HS-27A (cell line): Measurements from ENCODE around the gene CRB3.

Source experiments
- DNase-seq: peaks from one replicate; pipeline ENCODE4 v3.0.0-alpha.2; 2012; ENCODE audit warnings: low read depth, missing footprints

The CRB3 gene

DNA sequence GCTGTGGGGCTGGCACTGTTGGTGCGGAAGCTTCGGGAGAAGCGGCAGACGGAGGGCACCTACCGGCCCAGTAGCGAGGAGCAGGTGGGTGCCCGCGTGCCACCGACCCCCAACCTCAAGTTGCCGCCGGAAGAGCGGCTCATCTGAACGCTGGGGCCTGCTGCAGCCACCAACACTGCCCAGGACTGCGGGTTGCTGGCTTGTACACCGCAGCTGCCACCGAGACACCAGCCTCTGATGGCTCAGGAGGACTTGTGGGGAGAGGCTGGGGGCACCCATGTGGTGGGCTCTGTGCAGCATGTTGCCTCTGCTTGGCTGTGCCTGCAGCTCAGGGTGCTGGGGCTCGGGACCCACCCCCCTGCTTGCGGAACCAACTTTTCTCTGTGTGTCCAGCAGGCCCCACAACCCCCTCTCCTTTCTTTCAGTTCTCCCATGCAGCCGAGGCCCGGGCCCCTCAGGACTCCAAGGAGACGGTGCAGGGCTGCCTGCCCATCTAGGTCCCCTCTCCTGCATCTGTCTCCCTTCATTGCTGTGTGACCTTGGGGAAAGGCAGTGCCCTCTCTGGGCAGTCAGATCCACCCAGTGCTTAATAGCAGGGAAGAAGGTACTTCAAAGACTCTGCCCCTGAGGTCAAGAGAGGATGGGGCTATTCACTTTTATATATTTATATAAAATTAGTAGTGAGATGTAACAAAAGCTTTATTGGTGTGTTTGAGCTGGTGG is 2.6 kb downstream of the CRB3 start:
- DNase-seq, result no peak

DNA sequence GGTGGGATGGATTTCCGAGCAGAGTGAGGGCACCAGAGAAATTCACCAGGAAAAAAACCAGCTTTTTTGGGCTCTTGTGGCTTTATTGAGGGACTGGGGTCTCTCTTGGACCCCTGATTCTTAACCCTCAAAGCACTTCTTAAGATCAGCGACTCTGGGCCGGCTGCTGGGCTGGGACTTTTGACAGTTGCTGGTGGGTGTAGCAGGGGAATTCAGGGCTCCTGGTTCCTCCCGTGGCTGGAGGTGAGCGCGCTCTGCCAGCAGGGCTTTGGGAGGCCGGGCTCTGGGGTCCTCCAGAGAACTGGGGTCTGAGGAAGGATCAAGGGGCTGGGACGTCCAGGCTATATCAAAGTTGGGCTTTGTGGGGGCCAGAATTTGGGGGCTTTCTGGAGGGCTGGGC is 3.3 kb downstream of the CRB3 start:
- DNase-seq, result no peak

DNA sequence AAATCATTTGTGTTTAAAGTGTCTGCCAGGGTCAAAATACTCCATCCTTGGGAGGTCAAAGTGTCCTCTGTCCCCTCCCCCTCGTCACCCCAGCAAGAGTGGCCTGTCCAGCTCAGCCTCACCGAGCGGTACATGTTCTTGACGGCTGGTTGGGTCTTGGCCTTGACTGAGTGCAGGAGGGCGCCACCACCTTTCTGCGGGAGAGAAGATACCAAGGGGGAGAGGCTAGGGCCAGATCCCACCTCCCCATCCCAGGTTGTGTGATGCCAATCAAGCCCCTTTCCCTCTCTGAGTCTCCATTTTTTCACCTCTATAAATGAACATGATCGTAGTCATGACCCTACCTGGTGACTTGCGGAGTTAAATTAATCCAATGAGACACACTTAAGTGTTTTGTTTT is 6.1 kb downstream of the CRB3 start:
- no peak for DNase-seq

DNA sequence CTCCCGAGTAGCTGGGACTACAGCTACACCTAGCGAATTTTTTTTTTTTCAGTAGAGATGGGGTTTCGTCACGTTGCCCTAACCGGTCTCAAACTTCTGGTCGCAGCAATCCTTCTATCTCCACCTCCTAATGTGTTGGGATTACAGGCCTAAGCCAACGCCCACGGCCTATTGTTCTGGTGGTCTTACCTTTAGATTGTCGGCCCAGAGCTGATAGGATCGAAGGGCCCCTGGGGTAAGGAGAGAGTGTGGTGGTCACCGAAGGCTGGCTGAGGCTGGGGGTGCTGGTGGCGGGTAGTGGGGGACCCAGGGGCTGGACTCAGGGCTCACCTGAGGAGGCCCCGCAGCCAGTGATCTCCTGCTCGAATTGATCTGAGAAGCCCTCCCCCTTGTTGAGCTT is 7.0 kb downstream of the CRB3 start:
- no peak for DNase-seq

DNA sequence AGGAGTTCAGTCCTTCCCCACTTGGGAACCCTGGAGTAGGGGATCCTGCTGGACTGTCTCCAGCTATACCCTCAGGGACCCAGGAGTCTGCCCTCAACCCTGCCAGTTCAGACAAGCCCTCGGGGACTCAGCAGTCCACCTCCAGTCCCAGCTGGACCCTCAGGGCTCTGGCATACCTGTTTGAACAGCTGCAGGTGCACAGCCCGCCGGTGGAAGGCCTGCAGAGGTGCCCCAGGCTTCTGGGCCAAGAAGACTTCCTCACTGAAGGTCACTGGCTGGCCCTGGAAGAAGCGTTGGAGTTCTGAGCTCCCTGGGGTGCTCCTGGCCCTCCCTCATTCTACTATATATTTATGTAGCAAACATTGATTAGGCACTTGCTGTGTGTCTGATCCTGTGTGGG is 8.6 kb downstream of the CRB3 start:
- DNase-seq, result no peak

DNA sequence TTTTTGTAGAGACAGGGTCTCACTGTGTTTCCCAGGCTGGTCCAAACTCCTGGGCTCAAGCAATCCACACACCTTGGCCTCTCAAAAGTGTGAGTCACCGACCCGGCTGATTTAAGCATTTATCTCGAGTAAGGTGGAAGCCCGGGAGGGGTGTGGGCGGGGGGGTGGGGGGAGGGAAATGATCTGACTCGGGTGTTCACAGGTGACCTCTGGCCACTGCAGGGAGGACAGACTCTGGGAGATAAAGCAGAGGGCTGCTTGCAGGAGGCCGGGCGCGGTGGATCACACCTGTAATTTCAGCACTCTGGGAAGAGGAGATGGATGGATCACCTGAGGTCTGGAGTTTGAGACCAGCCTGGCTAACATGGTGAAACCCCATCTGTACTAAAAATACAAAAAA is 9.6 kb downstream of the CRB3 start:
- no peak for DNase-seq

DNA sequence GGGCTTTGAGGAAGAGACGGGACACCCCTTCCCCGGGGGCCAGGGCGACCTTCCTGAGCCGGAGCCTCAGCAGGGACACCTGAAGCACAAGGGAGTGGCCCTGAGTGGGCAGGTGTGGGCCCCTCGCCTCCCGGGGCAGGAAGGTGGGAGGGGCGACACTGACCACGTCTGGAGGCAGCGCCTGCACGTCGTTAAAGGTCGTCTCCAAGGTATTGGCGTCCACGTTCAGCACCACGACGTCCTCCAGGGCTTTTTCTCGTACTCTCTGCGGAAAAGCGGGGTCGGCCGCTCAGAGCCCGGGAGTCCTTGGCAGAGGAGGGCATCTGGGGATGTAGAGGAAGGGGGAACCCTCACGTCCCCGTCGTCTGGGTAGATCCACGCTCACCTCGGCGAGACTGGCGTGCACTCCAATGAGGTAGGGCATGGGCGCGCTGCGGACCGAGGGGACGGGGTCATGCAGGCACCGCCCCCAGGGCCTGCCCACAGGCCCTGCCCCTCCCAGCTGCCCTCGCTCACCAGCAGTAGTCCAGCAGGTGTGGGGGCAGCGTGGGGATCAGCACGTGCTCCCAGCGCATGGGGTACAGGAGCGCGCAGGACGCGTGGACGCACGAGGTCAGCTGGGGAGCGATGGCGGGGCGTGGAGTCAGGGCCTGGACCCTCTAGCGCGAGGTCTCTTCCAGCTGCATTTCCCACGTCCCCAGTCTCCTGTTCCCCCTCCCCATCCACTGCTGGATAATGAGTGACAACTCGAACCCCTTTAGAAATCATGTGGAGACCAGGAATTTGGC is 11.4 kb downstream of the CRB3 start:
- no peak for DNase-seq

DNA sequence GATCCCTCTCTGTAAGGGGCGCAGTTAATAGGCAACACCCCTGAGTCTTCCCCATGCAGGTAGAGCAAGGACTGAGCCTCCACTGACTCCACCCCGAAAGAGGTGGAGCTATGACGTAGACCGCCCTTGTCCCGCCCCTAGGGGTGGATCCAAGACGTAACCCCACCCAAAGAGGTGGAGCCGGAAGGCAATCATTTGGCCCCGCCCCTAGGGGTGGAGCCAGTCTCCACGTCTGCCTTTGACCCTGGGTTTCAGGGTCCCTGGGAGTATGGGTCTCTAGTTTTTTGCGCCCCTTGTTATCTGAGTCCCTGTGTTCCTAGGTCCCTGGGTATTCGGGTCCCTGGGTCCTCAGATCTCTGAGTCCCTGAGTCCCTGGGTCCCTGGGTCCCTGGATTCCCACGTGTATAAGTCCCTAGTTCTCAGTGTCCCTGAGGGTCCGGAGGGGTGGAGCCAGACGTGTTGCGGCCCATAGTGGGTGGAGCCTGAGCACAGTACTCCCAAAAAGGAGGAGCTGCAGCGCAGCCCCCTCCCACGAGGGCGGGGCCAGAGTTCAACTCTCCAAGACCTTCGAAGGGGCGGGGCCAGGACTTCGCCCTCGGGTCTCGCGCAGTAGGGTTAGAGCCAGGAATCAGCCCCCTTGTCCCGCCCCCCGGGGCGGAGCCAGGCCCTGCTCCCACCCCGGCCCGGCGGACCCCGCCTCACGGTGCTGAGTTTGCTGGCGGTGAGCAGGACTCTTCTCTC is 12.3 kb downstream of the CRB3 start:
- DNase-seq, result no peak

DNA sequence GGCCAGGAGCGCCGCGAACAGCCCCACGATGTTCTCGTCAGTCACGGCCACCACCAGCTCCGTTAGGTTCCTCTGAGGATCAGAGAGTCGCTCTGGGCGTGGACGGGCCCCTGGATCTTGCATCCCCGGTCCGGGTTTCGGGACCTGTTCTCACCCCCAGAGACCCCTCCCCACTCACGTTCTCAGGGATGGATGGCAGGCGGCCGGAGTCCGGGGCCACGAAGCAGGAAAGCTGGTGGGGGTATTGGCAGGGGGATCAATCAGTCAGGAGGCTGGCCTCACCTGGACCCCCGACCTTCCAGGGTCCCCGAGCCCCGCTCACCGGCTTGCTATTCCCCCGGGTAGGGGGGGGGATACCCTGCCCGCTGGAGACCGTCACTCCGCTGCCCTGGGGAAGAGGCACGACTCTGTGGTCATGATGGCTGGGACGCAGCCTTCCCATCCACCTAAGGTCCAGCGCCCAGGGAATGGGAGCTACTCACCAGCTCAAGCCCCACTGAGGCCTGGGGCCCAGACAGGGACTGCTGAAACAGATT is 12.9 kb downstream of the CRB3 start:
- no peak for DNase-seq

DNA sequence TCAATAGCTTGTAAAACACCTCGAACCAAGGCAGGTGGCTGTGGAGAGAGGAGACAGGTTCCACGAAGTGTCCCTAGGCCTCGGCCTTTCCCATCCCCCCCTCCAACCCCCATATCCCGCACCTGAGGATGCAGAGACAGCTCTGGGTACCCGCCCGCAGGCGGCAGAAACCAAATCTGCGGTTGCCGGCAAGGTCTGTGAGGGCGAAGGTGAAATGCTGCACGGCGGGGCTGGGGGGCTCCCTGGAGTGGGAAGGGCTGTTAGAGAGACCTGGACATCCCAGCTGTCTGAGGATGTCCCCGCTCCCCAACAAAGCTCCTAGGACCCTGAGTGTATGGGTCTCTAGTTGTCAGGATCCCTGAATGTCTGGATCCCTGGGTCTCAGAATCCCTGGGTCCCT is 14.7 kb downstream of the CRB3 start:
- DNase-seq, result no peak

DNA sequence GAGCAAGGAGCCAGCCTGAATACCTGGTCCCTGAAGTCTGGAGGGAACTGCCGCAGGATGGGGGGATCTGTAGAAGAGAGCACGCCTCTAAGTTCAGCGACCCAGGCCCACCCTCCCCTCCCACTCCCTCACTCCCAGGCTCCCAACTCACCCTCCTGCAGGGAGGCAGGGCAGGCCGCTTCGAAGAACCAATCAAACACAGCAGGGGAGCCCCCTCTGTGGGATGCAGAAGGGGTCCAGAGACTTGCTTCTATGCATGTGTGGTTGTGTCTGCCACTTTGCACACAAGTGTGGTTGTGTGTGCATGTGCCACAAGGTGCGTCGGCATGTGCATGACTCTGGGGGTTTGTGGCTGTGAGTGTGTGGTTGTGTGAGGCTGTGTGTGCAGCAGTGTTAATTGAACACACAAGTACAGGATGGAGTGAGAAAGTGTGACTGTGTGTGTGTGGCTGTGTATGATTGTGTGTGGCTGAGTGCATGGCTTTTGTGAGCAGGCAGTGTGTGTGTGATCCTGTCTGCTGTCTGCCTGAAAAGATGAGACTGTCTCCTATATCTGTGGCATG is 15.8 kb downstream of the CRB3 start:
- DNase-seq, result no peak

DNA sequence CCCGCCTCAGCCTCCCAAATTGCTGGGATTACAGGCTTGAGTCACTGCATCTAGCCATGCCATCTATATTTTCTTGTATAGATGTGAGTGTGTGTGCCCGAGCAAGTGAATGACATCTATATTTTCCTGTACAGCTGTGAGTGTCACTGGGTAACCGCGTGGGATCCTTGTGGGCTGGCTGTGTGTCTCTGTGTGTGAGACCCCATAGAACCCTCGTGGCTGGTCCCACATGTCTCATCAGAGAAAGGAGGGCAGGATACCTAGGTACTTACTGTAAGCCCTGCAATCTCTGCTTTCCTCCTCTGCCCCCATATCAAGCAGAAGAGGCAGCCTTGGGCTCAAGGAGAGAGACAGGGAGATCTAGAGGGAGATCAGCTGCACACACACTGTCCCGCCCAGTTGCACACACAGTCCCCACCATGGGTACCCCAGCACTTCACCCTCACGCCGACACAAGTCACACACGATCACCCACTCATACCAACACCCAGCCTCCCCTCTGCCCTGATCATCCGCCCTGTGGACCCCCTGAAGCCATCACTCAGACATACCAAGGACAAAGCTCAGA is 16.9 kb downstream of the CRB3 start:
- DNase-seq, result no peak

DNA sequence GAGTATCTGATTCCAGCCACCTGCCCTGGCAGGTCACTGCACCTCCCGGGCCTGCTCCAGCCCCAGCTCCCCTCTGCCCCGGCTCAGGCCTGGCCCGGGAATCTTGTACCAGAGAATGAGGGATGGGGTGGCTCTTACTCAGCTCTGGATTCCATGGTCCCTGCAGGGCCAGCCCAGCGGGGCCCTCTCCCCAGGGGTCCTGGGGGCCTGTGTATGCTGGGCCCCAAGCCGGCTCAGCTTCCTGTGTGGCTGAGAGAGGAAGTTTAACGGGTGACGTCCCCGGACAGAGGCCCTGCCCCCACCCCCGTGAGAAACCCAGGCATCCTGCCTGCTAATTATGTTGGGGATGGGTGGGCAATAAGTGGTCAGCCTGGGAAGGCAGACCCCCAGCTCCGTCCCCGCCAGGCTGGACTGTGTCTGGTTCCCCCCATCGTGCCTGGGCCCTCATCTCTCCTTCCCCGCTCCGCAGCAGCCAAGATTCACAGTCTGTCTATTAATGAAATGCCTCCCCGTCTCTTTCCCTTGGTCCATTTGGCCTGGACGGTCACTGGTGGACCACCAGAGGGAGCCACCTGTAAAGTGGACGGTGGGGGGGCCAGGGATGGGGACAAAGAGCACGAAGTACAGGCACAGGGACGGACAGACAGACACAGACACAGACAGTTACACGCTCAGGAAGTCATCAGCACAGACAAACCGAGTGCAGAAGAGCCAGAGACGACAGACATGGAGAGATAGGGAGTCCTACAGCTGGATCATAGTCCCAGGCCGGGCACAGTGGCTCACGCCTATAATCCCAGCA is 17.7 kb downstream of the CRB3 start, which contains the start of gene DENND1C:
Gene DENND1C (minus strand): TSS at position 247 of the 802 bp plus-strand sequence. CDS start 92 bp downstream, at position 155.
- DNase-seq, result no peak

DNA sequence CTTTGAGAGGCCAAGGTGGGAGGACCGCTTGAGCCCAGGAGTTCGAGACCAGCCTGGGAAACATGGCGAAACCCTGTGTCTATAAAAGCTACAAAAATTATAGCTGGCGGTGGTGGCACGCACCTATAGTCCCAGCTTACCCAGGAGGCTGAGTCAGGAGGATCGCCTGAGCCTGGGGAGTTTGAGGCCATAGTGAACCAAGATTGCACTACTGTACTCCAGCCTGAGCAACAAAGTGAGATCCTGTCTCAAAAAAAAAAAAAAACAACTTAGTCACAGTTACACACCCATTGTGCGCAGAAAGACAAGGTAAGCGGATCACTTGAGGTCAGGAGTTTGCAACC is 18.2 kb downstream of the CRB3 start:
- DNase-seq, result no peak

DNA sequence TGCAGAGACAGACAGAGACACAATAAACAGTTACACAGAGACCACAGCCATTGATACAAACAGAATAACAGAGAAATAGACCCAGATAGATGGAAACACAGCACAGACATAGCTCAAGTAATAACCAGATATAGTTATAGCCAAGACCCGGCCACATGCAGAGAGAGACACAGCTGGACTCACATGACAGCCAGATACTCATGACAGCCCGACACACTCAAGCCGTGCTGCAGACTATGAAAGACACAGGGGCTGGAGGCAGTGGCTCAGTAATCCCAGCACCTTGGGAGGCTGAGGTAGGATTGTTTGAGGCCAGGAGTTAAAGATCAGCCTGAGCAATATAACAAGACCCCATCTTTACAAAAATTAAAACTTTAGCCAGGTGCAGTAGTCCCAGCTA is 19.2 kb downstream of the CRB3 start:
- DNase-seq, result no peak

DNA sequence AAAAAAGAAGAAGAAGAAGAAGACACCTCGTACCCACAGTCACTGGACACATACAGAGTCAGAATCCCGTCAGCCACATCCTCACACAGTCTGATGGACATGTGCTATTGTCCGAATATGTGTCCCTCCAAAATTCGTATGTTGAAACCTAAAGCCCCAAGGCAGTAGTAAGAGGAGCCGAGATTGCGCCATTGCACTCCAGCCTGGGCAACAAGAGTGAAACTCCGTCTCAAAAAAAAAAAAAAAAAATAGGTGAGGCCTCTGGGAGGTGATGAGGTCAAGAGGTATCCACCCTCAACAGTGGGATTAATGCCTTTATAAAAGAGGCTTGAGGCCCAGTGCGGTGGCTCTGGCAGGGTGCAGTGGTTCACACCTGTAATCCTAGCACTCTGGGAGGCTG is 20.2 kb downstream of the CRB3 start:
- no peak for DNase-seq

DNA sequence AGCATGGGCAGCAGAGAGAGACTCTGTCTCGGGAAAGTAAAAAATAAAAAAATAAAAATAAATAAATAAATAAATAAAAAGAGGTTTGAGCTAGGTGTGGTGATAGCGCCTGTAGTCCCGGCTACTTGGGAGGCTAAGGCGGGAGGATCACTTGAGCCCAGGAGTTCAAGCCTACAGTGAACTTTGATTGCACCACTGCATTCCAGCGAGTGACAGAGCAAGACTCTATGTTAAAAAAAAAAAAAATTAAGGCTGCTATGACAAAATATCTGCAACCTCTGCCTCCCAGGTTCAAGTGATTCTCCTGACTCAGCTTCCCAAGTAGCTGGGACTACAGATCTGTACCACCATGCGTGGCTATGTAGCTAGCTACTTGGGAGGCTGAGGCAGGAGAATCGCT is 20.8 kb downstream of the CRB3 start:
- no peak for DNase-seq

DNA sequence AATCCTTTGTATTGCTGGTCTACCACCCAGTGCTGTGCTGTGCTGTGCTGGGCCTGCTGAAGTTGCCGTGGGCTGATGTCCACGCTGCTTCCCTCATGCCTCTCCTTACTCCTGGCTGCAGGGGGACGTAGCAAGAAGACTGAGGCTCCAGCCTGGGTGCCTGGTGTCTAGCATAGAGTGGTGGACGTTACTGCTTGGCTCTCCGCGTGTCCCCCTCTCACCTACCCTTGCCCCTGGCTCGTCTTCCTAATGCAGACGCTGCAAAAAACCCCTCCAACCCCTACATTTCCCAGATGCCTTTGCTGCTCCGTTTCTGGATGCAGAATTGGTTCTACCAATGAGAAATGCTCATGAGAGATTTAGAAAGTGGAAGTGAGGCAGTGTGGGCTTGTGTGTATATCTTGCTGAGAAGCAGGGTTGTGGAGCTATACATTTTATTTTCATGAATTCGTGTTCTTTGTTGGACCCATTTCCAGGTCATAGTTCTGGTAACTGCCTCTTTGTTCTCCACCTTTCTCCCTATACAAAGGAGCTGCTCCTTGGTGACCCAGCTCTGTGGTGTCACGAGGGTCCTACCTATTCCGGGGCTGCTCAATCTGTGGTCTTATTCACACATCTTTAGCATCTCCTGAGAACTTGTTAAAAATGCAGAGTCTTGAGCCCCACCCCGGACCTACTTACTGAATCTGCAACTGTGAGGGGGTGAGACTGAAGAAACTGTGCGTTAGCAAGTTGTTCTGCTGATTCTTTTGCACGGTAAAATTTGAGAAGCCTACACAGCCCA is 25.4 kb downstream of the CRB3 start:
- no peak for DNase-seq

DNA sequence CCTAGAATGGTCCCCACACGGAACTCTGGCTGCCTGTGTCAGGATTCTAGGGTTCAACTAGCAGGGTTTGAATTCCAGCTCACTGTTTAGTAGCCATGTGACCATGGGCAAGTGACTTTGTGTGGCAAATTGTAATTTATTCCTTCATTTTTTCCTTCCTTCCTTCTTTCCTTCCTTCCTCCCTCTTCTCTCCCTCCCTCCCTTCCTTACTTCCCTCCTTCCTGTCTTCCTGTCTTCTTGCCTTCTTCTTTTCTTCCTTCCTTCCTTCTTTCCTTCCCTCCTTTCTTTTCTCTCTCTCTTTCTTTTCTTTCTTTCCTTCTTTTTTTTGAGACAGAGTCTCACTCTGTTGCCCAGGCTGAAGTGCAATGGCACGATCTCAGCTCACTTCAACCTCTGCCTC is 26.1 kb downstream of the CRB3 start:
- DNase-seq, result no peak

DNA sequence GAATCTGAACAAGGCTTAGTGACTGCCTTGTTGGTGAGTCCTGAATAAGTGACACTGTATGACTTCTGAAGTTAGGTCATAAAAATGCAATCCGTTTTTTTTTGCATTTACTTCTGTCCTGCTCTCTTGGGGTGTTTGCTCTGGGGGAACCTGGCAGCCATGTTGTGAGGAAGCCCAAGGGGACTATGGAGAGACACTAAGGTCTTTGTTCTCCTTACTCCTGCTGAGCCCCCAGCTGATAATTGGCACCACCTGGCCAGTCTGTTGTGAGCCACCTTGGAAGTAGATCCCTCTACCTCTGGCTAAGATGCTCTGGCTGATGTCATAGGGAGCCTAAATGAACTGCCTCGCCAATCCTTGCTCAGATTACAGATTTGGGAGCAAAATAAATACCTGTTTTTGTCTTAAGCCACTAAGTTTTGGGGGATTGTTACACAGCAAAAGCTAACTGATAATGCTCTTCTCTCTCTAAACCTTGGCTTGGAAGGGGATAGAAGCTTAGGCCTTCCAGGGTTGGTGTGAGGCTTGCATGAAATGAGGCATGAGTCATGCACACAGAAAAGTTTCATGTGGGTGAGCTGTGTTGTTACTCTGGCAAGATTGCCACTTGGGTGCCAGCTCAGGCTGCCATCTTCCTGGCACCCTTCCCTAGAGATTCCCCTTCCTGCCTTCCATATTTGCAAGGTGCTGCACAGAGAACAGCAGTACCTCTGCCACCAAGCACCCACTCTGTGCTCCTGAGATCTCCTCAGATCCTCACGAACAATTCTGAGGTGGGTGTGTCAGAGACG is 27.9 kb downstream of the CRB3 start:
- DNase-seq, result no peak
